GM11168 (cell line): Measurements from ENCODE around the gene LPP.

ENCODE experiments used
- in situ Hi-C: fragments of 300-500 bp; cut with MboI; formaldehyde crosslinking; loops from one replicate; pipeline ENCODE4 v1.12.0; 2022; ENCODE audit warnings: low sequenced_read_pairs; ENCODE audit not compliant: unreplicated experiment

Gene LPP

DNA sequence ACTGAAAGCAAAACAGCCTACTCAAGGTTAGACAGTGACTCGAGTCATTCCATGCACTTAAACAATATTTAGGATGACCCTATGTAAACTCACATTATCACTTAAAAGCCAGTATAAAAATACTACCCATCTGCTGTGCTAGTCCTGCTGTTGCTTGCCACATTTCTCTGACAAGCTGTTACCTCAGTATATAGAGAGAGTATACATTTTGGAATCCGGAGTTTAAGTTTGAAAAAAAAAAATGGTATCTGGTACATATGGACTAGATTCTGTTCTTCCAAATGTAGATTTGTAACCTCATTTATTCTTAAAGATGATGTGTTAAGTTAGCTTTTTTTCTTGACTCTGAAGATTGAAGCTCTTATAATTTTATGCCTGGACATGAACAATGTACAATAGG is 514.0 kb downstream of the LPP start:
- in situ Hi-C loops: no loop called here

- in situ Hi-C loops: no loop called here
These were observed 516.5 kb downstream of the LPP start for GRCh38 chr3:188670446-188670845.

- in situ Hi-C loops: no loop called here
These were observed 518.0 kb downstream of the LPP start for GRCh38 chr3:188671971-188672370.

DNA sequence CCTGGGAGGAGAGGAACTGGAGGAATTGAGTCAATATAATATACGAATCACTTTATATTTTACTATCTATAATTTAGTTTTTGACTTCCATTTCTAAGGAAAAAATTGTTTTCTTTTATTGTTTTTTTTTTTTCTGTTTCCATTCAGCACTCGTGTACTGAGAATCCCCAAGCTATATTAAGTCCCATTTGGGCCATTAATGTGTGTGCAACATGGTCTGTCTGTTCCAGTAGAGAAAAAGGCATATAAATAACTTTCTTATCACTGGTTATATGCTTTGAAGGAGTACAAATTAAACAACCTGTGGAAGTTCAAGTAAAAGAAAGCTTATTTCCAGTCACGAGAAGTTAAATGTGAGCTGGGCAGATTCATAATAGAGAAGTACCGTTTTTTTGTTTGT is 518.9 kb downstream of the LPP start:
- in situ Hi-C loops: no loop called here

DNA sequence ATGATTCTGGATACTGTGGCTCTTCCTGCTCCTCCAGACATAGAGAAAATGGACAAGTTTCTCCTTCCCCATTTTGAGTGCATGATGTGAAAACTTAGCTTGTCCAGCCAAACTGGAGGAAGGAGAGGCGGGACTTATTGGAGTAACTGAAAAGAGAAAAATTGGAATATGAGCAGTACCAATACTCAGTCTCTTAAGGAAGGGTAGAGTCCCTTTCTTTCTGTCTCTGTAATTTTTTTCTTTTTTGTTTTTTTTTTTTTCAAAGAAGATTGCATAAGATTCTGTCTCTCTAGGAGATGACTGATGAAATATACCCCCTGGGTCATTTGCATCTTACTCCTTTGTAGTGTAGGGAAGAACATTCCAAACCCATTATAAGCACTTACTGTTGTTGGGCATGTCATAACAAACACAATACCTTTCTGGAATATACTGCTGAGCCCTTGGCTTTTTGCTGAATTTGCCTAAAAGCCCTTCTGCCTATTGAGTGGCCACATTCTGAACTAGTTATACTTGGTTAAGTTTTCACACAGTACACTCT is 519.8 kb downstream of the LPP start:
- in situ Hi-C loops: no loop called here

GRCh38 chr3:188674595-188674994 is 520.6 kb downstream of the LPP start:
- in situ Hi-C loops: no loop called here

DNA sequence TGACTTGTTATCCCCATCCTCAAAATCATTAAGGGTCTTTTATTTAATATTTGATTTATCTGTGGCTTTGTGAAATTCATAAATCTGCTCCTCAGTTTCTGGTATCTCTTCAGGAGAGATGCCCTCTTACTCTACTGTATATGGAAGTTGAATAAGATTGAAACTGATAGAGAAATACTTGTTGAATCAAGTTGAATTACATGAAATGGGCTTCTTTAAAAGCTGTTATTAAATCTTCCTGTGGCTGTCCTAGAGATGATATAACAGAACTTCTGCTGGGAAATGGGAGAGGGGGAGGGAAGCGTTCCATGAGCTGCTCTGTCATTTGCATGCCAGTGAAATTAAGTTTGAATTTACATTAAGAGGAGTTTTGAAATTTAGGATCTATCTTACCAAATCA is 523.4 kb downstream of the LPP start:
- in situ Hi-C loops: no loop called here

GRCh38 chr3:188680189-188680588 is 526.2 kb downstream of the LPP start:
- in situ Hi-C loops: no loop called here

GRCh38 chr3:188680605-188681004 is 526.6 kb downstream of the LPP start:
- in situ Hi-C loops: no loop called here

DNA sequence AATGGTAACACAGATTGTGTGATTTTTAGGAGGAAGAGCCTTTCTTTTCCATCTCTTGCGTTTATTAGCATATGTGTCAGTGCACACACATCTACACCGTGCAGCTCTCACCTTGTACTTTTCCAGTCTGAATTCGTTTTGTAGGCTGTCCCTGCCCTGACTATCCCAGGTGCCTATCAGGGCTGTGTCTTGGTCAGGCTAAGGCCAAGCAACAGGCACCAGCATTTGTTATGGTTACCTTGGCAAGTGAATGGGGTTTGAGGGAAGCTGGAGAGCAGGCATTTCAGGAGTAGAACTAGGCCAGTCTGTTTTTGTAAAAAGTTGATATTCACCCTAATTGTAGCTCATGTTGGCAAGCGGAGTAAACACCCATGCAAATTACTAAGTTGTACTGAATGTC is 528.4 kb downstream of the LPP start:
- in situ Hi-C loops: no loop called here

GRCh38 chr3:188683032-188683521 is 529.1 kb downstream of the LPP start:
- in situ Hi-C loops: no loop called here

GRCh38 chr3:188684276-188684675 is 530.3 kb downstream of the LPP start:
- in situ Hi-C loops: no loop called here

DNA sequence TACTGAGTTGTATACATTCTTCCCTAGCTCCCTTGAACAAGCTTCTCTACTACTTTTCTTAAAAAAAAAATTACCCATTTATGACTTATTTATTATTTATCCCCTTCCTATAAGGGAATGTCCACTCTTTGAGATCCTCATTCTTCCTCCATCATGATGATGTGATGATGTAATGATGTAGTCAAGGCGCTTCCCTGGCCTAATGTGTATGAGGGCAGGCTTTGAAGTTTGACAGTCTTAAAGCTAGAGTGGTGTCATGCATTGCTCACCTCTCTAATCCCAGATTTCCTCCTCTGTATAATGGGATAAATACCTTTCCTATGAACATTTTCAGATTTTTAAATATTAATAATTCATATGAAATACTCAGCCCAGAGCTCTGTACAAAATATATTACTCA is 531.8 kb downstream of the LPP start:
- in situ Hi-C loops: no loop called here

GRCh38 chr3:188686324-188686723 is 532.4 kb downstream of the LPP start:
- in situ Hi-C loops: no loop called here

GRCh38 chr3:188687389-188687788 is 533.4 kb downstream of the LPP start:
- in situ Hi-C loops: no loop called here

DNA sequence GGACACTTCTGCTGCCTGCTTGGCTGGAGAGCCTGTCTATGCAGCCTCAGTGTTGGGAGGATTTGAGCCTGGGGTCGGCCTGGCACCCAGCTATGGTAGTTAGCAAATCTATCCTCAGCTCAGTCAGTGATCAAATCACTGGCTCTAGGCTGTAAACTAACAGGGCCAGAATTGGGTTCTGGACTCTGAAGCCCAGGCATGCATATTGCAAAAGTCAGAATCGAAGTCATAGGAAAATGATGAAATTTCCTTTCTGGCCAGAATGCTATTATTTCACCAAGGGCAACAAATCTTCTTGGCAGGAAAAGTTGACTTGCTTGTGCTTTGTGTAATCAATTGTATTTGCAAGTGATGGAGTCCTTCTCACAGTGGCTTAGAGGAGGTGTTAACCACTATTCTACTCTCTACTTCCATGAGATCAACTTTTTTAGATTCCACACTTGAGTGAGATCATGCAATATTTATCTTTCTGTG is 535.2 kb downstream of the LPP start:
- in situ Hi-C loops: no loop called here

DNA sequence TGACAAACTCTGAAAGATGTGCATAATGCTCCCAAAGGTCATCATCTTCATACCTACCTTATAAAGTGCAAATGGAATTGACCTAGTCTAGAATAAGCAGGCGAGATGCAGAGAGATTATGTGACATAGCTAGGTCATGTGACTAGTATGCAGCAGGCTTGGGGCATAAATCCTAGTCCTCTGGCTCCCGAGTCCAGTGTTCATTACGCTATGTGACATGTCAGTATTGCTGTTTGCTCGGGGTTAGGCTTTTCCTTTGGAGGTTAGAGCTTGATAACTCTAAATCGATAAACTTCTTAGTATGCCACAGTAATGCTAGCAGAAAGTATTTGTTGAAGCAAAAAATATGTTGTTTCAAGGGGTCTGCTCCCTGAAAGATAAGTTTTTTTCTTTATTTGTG is 536.1 kb downstream of the LPP start:
- in situ Hi-C loops: no loop called here

- in situ Hi-C loops: no loop called here
These were observed 537.0 kb downstream of the LPP start for GRCh38 chr3:188691004-188691403.

- in situ Hi-C loops: no loop called here
These were observed 537.7 kb downstream of the LPP start for GRCh38 chr3:188691665-188692064.

GRCh38 chr3:188692700-188693099 is 538.7 kb downstream of the LPP start:
- in situ Hi-C loops: no loop called here

DNA sequence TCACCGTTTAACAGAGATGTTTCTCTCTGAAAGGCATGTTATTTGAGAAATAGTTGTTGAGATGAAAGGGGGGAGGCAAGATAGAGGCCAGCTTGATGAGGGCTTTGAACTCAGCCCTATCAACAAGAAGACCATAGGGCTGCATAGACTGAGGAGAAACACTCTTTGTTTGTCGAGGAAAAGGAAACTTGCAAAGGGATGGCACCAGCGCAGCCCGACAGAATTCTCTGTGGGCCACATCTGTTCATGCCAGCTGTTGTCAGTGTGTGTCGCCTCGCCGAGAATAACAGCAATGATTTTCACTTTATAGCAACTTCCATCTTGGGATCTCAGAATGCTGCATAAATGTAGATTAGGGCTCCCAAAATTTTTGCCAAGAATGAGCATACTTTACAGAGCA is 539.5 kb downstream of the LPP start:
- in situ Hi-C loops: no loop called here

- in situ Hi-C loops: no loop called here
These were observed 541.3 kb downstream of the LPP start for GRCh38 chr3:188695241-188695640.

- in situ Hi-C loops: no loop called here
These were observed 543.2 kb downstream of the LPP start for GRCh38 chr3:188697127-188697526.
